NCI-H2196 (cell line): ENCODE measurements around the gene FNTB.

Experiments used
- DNase-seq: peaks from one replicate; lab custom pipeline; 2025; ENCODE audit not compliant: unreplicated experiment; lab: John Stamatoyannopoulos, UW

Gene FNTB

DNA sequence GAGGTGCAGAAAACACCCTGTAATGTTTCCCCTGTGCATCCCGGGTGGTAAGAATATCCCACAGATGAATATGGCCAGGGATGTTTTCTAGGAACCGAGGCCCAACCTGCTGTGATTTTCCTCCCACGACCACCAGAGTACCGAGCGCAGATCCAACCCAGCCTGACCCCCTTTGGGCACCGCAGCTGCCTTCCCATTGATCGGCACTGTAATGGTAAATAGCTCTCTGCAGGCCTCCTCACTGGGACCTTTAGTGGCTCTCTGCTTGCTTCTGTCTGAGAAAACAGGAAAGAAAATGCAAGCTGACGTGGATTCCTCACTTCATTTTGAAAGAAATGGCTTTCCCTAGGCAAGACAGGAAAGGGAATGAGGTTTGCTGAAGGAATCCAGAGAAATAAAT is 12.1 kb upstream of the FNTB start:
- DNase-seq: no peak

DNA sequence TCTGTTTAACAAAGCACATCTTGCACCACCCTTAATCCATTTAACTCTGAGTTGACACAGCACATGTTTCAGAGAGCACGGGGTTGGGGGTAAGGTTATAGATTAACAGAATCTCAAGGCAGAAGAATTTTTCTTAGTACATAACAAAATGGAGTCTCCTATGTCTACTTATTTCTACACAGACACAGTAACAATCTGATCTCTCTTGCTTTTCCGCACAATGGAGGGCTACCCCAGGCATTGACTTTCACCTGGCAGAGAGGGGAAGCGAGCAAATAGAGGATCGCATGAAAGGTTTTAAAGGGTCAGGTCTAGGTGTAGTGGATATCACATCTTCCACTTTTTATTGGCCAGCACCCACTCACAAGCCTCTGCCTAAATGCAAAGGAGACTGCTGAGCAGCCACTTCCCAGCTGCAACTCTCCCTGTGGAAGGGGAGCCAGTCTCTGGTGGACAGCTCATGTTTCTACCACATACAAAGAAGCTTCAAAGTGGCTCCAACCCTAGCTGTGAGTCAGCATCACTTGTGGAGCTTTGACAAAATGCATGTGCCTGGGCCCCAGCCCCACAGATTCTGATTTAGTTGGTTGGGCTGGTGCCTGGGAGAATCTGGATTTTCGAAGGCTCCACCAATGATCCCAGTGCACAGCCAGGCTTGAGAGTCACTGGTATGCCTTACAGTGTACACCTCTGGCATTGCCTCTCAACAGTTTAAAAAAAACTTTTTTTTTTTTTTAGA is 7.2 kb upstream of the FNTB start:
- DNase-seq: peak; percentile 28

DNA sequence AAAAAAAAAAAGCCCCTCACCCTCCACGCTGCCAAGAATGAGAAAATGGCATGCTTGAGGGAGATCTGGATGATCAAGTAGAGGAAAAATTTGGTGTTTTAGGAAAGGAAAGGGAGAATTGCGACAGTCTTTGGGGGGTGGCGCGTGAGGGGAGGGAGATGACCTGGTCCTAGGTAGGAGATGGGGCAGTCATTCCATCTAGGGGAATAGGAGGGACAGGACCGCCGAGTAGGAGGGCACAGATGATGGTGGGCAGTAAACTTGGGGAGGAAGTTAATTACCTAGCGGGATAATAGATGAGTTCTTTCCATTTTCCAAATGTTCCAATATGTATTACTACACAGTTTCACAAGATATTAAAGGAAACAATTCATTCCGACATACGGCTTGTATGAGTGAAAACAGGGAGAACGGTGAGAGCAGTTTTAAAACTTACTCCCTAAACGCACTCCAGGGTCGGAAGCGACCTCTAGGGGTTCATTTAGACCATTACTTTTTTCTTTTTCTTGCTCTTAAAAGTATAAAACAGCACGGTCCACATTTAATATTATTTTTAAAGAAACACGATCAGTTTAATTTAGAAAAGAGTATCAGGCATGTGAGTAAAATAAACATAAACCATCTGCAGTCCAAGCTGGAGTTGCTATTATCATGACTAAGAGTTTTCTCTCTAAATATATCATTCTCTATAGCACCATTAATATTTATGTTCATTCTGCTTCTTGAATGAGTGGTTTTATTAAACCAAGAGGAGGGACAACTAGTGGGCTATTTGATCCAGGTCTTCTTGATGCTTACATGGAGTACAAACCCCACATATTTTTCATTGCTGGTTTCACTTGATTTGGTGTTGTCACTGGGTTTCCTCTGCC is 3.0 kb upstream of the FNTB start:
- peak; percentile 62 for DNase-seq

DNA sequence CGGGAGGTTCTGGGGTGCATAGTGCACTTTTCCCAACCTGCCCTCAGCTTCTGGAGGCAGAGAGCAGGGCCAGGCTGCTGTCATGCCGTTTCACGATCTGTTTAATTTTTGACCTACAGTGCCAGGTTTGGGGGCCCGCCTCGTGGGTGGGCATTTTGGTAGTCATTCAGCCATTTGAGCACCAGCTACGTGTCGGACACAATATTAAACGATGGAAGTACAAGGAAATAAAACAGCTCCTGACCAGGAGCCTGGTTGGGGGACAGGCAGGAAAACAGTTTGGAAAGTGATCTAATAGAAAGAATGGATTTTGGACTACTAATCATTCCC is 708 bp downstream of the FNTB start:
- DNase-seq: no peak

DNA sequence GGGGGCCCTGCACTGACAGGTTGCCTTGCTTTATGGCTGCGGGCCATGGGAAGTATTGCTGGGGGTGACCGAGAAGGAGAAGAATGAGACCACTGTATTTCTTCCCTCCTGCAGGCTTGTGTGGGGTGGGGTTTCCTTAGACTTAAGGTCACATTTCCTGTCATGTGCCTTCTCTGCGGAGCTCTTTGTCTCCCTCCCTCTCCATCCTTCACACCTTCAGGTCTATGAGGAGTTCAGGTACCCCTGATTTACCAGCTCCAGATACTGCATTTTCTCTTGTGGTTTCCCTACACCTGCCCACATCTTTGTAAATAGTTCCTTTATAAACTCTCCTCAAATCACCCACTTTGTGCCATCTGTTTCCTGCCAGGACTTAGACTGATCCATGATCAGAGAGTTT is 3.6 kb downstream of the FNTB start:
- no peak for DNase-seq

DNA sequence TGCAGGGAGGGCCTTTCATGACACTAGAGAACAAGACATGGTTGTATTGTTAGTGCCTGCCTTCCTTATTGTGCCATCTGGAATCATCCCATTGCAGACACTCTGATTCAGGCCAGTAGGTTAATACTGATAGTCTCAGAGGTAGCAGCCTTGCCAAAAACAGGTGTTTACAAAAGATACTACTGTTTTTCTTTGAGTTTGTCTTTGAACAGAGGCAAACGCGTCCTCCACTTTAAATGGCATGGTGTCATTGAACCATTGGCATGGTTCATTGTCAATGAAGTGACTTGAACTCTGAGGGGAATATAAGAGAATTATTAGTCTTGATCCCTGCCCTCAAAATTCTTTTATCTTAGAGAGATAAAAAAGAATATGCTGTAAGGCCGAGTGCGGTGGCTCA is 4.2 kb downstream of the FNTB start:
- DNase-seq: no peak

DNA sequence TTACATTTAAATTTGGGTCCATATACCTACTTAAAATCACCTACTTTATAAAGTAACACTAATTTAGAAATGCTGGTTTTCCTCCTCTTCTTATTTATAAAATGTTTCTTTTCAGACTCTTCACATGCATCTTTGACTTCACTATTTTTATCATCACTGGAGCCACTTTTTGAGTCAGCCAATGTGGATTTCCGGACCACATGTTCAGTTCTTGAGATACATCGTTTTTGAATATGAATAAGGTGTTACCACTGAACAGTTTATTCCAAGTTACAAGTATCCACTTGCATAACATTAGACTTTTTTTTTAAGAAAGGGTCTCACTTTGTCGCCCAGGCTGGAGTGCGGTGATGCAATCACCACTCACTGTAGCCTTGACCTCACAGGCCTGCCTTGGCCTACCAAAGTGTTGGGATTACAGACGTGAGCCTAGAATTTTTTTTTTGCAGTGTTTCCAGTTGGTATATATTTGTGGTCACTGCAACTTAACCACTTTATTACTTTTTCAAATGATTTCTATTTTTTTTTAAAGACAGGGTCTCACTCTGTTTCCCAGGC is 5.7 kb downstream of the FNTB start:
- no peak for DNase-seq

DNA sequence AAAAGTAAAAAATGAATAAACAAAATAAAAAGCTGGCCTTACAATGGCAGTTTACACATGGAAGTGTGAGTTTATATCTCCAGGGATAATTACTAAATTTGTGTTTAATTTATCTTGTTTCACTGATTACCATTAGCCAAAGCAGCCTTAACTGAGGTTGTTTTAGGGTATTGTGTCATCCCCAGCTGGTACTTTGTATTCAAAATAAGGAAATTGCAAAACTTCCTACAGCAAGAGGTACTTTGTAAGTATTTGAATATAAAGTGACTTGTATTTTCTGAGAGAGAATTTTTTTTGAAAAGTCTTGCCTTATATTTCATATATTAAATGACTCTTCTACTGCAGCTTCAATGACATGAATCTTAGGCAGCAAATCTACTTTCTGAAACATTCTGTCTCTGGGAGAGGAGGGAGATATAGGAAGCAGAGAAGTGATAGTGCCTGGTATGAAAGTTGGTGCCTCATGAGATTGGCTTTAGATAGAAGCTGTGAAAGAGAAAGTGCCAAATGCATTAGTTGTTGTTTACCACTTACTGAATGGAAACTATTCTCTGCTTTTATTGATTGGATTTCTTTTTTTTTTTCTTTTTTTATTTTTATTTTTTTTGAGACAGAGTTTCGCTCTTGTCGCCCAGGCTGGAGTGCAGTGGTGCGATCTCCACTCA is 6.7 kb downstream of the FNTB start:
- DNase-seq: no peak

DNA sequence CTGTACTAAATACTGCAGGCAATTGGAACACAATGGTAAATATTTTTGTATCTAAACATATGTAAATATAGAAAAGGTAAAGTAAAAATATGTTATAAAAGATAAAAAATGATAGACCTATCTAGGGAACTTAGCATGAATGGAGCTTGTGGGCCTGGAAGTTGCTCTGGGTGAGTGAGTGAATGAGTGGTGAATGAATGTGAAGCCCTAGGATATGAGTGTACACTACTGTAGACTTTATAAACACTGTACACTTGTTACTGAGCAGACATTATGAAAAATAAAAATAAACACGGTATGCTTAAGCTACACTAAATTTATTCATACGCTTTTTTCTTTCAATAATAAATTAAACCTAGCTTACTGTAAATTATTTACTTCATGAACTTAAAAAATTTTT is 7.8 kb downstream of the FNTB start:
- no peak for DNase-seq

DNA sequence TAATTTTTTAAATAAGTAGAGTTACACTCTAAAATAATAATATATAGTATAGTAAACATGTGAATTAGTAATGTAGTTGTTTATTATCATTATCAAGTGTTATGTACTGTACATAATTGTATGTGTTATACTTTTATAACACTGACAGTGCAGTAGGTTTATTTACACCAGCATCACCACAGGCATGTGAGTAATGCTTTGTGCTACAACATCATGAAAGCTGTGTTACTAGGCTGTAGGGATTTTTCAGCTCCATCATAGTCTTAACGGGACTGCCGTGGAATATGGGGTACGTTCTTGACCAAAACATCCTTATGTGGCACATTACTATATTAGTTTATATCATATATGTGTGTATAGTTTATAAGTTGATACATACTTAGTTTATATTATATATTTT is 8.6 kb downstream of the FNTB start:
- no peak for DNase-seq

DNA sequence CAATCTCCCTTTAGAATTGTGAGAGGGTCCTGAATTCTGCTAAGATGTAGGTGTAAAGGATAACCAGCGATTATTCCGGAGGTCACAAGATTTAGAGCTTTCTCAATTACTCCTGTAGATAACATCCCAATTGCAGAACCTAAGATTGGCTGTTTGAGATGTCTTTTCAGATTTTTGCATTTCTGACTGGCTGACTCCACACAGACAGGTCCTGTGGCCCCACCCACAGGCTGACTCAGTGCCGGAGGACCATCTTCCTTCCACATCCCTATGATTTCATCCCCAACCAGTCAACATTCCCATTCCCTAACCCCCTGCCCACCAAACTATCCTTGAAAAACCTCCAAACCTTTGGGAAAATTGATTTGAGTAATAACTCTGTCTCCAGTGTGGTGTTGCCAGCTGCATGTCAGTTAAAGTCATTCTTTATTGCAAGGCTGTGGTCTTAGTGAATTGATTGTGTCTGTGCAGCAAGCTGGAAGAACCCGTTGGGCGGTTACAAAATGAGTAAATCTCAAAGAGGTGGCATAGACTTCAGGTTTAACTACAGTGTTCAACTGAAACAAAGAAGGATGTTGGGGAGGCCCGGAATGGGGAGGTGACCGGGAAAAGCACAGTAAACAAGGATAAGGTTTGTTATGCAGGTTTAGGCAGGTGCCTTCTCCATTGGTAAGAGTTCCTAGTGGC is 10.6 kb downstream of the FNTB start:
- DNase-seq: no peak

DNA sequence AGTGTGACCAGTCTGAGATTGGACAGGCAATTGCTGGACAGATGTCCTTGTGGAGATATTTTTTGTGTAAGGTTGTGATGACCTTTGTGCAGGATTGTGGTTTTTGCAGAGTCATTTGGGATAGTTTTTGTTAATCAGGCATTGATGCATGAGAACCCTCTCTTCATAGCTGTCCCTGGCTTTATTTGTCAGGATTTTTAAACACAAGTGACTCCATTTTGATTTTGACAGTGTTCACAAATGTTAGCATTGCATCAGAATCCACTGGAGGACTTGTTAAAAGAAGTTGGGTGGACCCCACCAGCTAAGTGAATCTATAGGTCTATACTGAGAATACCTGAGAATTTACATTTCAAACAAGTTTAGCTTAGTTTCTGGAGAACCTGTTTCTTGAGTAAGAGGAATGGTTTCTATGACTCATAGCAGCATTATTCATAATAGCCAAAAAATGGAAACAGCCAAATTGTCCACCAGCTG is 11.8 kb downstream of the FNTB start:
- DNase-seq: no peak

DNA sequence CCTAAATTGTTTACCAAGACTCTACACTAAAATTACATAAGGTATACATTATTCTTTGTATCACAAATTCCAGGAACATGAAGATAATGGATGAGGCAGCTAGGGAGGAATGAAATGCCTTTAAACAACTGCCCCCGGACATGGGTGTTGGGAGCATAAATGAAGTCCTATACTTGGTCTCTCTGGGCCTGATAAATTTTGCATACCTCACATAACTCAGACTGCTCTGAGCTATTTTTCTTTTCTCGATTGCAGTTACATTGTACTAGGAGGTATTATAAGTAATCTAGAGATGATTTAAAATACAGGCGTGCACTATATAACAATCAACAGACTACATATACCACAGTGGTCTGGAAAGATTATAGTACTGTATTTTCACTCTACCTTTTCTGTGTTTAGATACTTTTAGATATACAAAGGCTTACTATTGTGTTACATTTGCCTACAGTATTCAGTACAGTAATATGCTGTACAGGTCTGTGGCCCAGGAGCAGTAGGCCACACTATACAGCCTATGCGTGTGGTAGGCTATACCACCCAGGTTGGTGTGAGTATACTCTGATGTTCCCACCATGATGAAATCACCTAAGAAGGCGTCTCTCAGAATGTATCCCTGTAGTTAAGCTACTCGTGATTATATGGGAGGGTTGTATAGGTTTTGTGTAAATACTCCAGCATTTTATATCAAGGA is 14.3 kb downstream of the FNTB start:
- no peak for DNase-seq

DNA sequence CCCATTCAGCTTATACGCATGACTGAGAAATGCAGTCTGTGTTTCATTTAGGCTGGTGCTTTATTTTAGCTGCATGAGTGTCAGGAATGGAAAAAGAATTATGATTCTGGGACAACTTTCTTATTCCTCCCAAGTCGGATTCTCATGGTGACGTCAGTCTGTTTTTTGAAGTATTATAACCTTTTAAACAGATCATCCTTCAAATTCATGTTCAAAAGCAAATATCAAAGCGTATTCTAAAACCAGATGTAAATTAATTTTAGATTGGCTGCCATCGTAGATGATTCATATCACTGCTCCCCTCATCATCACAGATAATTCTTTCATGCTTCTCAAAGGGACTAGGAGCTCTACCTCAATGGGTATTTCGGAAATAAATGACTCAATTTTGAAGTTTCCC is 15.0 kb downstream of the FNTB start:
- DNase-seq: no peak

DNA sequence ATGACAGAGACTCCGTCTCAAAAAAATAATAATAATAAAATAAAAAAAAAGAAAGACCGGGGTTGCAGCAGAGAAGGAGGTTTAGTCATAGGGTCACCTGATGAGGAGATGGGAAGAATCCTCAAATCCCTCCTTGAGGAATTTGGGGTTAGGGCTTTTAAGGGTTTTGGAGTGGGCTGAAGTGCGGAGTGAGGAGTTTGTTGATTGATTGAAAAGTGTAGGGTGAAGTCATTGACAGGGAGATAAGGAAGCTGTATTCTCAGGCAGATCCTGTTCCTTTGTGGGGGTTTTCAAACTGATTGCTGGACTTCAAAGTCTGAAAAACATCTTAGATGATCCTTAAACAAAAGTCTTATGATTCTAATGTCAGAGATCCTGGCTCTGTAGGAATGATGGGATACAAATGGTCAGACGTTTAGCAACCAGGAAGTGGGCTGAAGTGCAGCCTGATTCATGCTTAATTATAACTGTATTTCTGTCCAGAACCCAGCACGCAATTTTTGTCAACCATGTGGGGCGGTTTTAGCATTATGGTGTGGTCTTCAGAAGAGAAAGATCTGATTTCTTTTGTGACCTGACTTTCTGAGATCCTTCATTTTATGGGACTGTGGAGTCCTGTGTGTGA is 16.0 kb downstream of the FNTB start:
- DNase-seq: no peak

DNA sequence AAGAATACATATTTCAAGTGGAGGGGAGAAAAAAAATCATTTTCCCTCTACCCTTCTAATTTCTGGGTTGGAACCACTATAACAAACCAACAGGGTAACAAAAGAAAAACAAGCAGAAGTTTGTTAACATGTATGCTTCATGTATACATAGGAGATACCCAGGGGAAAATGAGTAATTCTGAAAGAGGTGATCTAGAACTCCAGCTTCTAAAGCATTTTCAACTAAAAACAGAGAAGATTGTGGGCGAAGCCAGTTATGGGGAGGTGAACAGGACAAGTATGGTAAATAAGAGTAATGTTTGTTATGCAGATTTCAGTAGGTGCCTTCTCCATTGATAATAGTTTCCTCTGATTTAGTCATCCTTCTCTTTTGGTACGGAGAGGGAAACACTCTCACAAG is 16.7 kb downstream of the FNTB start:
- DNase-seq: no peak

DNA sequence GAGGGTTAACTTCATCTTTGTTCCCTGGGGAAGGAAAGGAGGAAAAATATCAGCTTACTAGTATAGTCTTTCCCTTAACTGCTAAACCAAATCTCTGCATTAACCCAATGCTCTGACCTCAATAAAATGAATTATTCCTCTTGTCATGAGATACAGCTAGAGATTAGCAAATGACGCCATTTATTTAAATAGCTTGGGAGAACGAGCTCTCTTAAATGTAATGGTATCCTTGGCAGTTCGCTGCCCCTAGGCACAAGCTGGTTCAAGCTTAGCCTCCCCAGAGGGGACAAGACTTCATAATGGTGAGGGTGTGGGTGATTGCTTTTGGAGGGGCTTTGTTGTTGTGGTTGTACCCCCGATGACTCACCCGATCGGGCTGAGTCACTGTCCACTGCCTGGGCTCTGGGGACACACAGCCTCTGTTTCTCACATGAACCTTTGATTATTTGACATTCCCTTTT is 19.6 kb downstream of the FNTB start:
- no peak for DNase-seq

DNA sequence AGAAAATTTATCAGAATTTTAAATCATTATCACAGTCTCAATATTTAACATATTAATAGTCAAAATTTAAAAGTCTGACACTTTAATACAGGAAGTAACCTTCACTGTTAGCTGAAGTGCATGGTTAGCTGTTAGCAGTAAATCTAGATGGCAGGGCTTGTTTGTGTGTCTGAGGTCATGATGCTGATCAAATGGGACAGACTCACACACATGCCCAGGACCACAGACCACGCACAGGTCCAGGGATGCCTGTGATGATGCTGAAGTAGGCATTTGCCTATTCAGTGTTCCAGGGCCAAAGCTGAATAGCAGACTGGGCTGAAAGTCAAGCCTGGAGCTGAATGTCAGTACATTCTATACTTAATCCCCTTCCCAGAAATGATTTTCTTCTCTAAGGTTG is 20.5 kb downstream of the FNTB start:
- DNase-seq: no peak

DNA sequence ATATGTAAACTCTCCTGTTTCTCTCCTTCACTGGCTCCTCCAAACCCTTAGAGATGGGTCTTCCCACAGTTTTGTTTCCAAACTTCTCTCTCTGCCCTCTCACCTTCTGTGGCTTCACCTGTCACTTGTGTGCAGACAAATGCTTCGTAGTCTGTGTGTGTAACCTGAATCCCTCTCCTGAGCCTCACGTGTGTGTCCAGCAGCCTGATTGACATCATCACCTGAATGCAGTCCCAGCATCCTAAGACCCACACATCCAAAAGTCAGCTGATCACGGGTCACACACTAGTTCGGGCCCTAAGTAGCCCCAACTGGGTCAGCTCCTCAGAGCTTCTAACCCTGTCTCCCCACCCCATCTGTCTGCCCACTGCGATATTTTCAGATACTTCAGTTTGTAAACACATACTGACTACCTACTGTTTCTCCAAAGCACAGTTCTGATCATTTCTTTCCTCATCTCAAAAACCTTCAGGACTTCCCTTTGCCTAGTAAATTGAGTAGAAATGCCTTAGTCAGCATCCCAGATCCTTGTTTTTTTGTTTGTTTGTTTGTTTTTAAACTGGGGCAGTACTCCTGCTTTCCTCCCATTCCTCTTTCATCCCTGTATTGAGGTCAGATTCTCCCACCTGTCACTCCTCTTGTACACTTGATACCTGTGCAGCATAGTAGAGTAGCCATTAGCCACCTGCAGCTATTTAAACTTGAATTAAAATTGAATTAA is 23.7 kb downstream of the FNTB start:
- no peak for DNase-seq
